ENCODE results near the gene ARHGAP33. TPM values are rescaled to one million over a fixed set of nuclear protein-coding genes. Genes with fewer than 3 reads are reported as not detected.

The ARHGAP33 gene
- polyA plus RNA-seq, 1 donor from 2014 or later, result 20.5 TPM

- no peak for TF ChIP-seq TAF1 (IDR thresholded peaks at IDR 0.05; ENCODE audit: low read depth)
- no peak for TF ChIP-seq SMC3 (conservative IDR thresholded peaks at IDR 0.05; ENCODE audit: poor library complexity)
- TF ChIP-seq POLR2AphosphoS5 (IDR thresholded peaks at IDR 0.05), result no peak
- no peak for TF ChIP-seq EZH2 (IDR thresholded peaks at IDR 0.05; ENCODE audit: borderline replicate concordance, insufficient read depth, low read length, poor library complexity, severe bottlenecking)
- TF ChIP-seq MXI1 (conservative IDR thresholded peaks at IDR 0.05; ENCODE audit: poor library complexity, severe bottlenecking), result no peak
Observed at GRCh38 chr19:35797663-35798062, 22.3 kb downstream of the ARHGAP33 start.

GRCh38 chr19:35801828-35802227, 26.5 kb downstream of the ARHGAP33 start:
- Histone ChIP-seq H3K9me2 (ENCODE audit: insufficient read depth, low read length) (no peaks in the 10 kb centered on the region), H3K4me3 (ENCODE audit: low read length) (no peak overlapping the region), H3K27ac (ENCODE audit: low read length) (no peak overlapping the region), H3K27me3 (ENCODE audit: insufficient read depth, low read depth, low read length) (peaks cover 11% of the 10 kb centered on the region), H3K9ac (ENCODE audit: low read length) (no peak overlapping the region), H3K79me2 (replicated peaks; ENCODE audit: insufficient read depth, low read length) (no peaks in the 10 kb centered on the region), H3K36me3 (ENCODE audit: insufficient read depth, low read length) (no peaks in the 10 kb centered on the region), H4K20me1 (ENCODE audit: insufficient read depth) (no peaks in the 10 kb centered on the region), H3K4me2 (ENCODE audit: low read length) (no peak overlapping the region), H3K9me3 (ENCODE audit: low read length) (no peaks in the 10 kb centered on the region), H2AFZ (ENCODE audit: low read depth, low read length) (no peak overlapping the region), H3F3A (ENCODE audit: insufficient read depth, low read length, poor library complexity, severe bottlenecking) (no peaks in the 10 kb centered on the region)
- TF ChIP-seq POLR2AphosphoS5 (IDR thresholded peaks at IDR 0.05), result no peak
- TF ChIP-seq RAD21 (conservative IDR thresholded peaks at IDR 0.05), result no peak
- TF ChIP-seq TAF1 (IDR thresholded peaks at IDR 0.05; ENCODE audit: low read depth), result no peak
- no peak for TF ChIP-seq SMC3 (conservative IDR thresholded peaks at IDR 0.05; ENCODE audit: poor library complexity)
- TF ChIP-seq MXI1 (conservative IDR thresholded peaks at IDR 0.05; ENCODE audit: poor library complexity, severe bottlenecking), result no peak

More at GRCh38 chr19:35797663-35798062, 22.3 kb downstream of the ARHGAP33 start:
- H3F3A ChIP-seq (ENCODE audit: insufficient read depth, low read length, poor library complexity, severe bottlenecking), result no peaks in the 10 kb centered on the region
- H3K4me2 ChIP-seq (ENCODE audit: low read length), result no peak overlapping the region
- no peaks in the 10 kb centered on the region for H4K20me1 ChIP-seq (ENCODE audit: insufficient read depth)
- H3K9ac ChIP-seq (ENCODE audit: low read length), result no peak overlapping the region
- no peak overlapping the region for H3K27ac ChIP-seq (ENCODE audit: low read length)
- H3K9me3 ChIP-seq (ENCODE audit: low read length), result no peaks in the 10 kb centered on the region
- no peak overlapping the region for H3K4me3 ChIP-seq (ENCODE audit: low read length)
- no peaks in the 10 kb centered on the region for H3K79me2 ChIP-seq (replicated peaks; ENCODE audit: insufficient read depth, low read length)
- no peaks in the 10 kb centered on the region for H3K36me3 ChIP-seq (ENCODE audit: insufficient read depth, low read length)
- peaks cover 19% of the 10 kb centered on the region for H3K27me3 ChIP-seq (ENCODE audit: insufficient read depth, low read depth, low read length)
- H2AFZ ChIP-seq (ENCODE audit: low read depth, low read length), result no peak overlapping the region
- no peaks in the 10 kb centered on the region for H3K9me2 ChIP-seq (ENCODE audit: insufficient read depth, low read length)

- no peaks in the 10 kb centered on the region for H3K36me3 ChIP-seq (ENCODE audit: insufficient read depth, low read length)
- H4K20me1 ChIP-seq (ENCODE audit: insufficient read depth), result no peaks in the 10 kb centered on the region
- H3K9me3 ChIP-seq (ENCODE audit: low read length), result no peaks in the 10 kb centered on the region
- no peak overlapping the region for H3K9ac ChIP-seq (ENCODE audit: low read length)
- H3K27me3 ChIP-seq (ENCODE audit: insufficient read depth, low read depth, low read length), result no peaks in the 10 kb centered on the region
- no peak for TF ChIP-seq MXI1 (conservative IDR thresholded peaks at IDR 0.05; ENCODE audit: poor library complexity, severe bottlenecking)
- no peak for TF ChIP-seq EZH2 (IDR thresholded peaks at IDR 0.05; ENCODE audit: borderline replicate concordance, insufficient read depth, low read length, poor library complexity, severe bottlenecking)
- TF ChIP-seq CTCF (IDR thresholded peaks at IDR 0.05; ENCODE audit: poor library complexity, severe bottlenecking), result no peak
- TF ChIP-seq RAD21 (conservative IDR thresholded peaks at IDR 0.05), result no peak
- H3K9me2 ChIP-seq (ENCODE audit: insufficient read depth, low read length), result no peaks in the 10 kb centered on the region
- H2AFZ ChIP-seq (ENCODE audit: low read depth, low read length), result no peak overlapping the region
- H3K79me2 ChIP-seq (replicated peaks; ENCODE audit: insufficient read depth, low read length), result no peaks in the 10 kb centered on the region
- no peak overlapping the region for H3K4me3 ChIP-seq (ENCODE audit: low read length)
- H3F3A ChIP-seq (ENCODE audit: insufficient read depth, low read length, poor library complexity, severe bottlenecking), result no peaks in the 10 kb centered on the region
- H3K4me2 ChIP-seq (ENCODE audit: low read length), result no peak overlapping the region
- no peak overlapping the region for H3K27ac ChIP-seq (ENCODE audit: low read length)
Observed at GRCh38 chr19:35805526-35806102, 30.2 kb downstream of the ARHGAP33 start.
